GM12875 (cell line): ENCODE results near the gene TTLL11.

Experiments
- H3K4me3 ChIP-seq: one replicate; pipeline ENCODE4 v1.5.1; 2011; ENCODE audit warnings: low read depth, low read length, control low read depth
- CTCF ChIP-seq: IDR thresholded peaks from 2 replicates; pipeline ENCODE4 v1.5.1; 2011; ENCODE audit warnings: low read depth, mild to moderate bottlenecking, control low read depth, inconsistent platforms, low read length, moderate library complexity, borderline replicate concordance; ENCODE audit not compliant: insufficient read depth

TTLL11 gene

GRCh38 chr9:121827251-121827967 lies 265.7 kb downstream of the TTLL11 start:
- no peak overlapping the region for H3K4me3 ChIP-seq
- TF ChIP-seq CTCF: no peak

GRCh38 chr9:121826711-121827110 lies 266.4 kb downstream of the TTLL11 start:
- H3K4me3 ChIP-seq: no peak overlapping the region
- no peak for TF ChIP-seq CTCF

GRCh38 chr9:121825031-121825691 lies 267.9 kb downstream of the TTLL11 start:
- H3K4me3 ChIP-seq: no peak overlapping the region
- TF ChIP-seq CTCF: no peak

- no peak overlapping the region for H3K4me3 ChIP-seq
- no peak for TF ChIP-seq CTCF
Measured at GRCh38 chr9:121824651-121825030, 268.5 kb downstream of the TTLL11 start.

- no peak overlapping the region for H3K4me3 ChIP-seq
- no peak for TF ChIP-seq CTCF
Measured at GRCh38 chr9:121823451-121824169, 269.5 kb downstream of the TTLL11 start.

GRCh38 chr9:121822093-121823085 lies 270.7 kb downstream of the TTLL11 start:
- H3K4me3 ChIP-seq: no peak overlapping the region
- TF ChIP-seq CTCF: no peak
